ENCODE data around the gene URM1.

URM1 gene

DNA sequence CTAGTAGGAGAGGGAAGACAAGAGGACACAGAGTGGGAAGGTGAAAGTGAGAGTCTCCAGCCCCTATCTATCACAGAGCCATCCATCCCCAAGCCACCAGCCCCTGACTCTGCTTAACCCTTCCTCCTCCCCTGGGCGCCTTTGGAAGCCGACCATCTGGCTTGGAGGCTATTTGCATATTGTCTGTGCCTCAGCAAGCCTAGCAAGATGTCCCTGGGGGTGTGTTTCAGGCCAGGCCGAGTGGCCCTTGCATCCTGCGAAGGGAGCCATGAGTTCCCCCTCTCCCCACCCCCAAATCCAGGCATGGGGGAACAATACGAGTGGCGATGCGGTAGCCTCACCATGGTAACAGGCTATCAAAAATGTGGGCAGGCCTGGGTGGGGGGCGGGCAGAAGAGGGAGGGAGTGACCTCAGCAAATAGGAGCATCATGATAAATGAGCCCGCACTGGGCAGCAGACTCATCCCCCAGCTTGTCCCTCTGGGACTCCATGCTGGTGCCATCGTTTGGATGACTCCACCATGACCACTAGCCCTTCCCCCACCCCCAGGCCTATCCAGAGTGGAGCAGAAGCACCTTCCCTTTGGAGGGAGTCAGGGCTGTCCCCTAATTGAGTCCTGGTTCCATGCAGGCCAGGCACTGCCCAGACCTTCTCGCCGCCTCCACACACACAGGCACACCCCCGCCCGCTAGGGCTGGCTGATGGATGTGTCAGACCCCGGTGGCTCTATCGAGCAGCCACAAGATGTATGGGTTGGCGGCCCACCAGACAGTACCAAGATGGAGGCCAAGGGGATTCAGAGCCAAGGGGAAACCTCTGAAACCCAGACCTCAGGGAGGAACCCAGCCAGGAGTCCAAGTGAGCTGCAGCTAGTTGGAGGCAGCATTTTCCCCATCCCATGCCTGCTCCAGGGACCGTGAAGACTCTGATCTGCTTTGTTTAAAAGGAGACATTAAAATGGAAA lies 14.6 kb downstream of the URM1 start:
- TF ChIP-seq, protein P1, sequence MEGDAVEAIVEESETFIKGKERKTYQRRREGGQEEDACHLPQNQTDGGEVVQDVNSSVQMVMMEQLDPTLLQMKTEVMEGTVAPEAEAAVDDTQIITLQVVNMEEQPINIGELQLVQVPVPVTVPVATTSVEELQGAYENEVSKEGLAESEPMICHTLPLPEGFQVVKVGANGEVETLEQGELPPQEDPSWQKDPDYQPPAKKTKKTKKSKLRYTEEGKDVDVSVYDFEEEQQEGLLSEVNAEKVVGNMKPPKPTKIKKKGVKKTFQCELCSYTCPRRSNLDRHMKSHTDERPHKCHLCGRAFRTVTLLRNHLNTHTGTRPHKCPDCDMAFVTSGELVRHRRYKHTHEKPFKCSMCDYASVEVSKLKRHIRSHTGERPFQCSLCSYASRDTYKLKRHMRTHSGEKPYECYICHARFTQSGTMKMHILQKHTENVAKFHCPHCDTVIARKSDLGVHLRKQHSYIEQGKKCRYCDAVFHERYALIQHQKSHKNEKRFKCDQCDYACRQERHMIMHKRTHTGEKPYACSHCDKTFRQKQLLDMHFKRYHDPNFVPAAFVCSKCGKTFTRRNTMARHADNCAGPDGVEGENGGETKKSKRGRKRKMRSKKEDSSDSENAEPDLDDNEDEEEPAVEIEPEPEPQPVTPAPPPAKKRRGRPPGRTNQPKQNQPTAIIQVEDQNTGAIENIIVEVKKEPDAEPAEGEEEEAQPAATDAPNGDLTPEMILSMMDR (IDR thresholded peaks at IDR 0.05; ENCODE audit: borderline replicate concordance, insufficient read depth, low read depth, low read length), result no peak
- no peak overlapping the region for H3K4me3 ChIP-seq (ENCODE audit: low read depth, low read length)

- no peak overlapping the region for H3K4me3 ChIP-seq (ENCODE audit: low read depth, low read length)
- TF ChIP-seq, protein P1 (IDR thresholded peaks at IDR 0.05; ENCODE audit: borderline replicate concordance, insufficient read depth, low read depth, low read length), result no peak
These were observed 17.0 kb downstream of the URM1 start for GRCh38 chr9:128388150-128388549.

- TF ChIP-seq, protein P1 (IDR thresholded peaks at IDR 0.05; ENCODE audit: borderline replicate concordance, insufficient read depth, low read depth, low read length), result no peak
- H3K4me3 ChIP-seq (ENCODE audit: low read depth, low read length), result no peak overlapping the region
These were observed 18.4 kb downstream of the URM1 start for GRCh38 chr9:128389395-128390149.

- TF ChIP-seq, protein P1 (IDR thresholded peaks at IDR 0.05; ENCODE audit: borderline replicate concordance, insufficient read depth, low read depth, low read length), result no peak
- H3K4me3 ChIP-seq (ENCODE audit: low read depth, low read length), result no peak overlapping the region
These were observed 19.1 kb downstream of the URM1 start for GRCh38 chr9:128390150-128390812.

DNA sequence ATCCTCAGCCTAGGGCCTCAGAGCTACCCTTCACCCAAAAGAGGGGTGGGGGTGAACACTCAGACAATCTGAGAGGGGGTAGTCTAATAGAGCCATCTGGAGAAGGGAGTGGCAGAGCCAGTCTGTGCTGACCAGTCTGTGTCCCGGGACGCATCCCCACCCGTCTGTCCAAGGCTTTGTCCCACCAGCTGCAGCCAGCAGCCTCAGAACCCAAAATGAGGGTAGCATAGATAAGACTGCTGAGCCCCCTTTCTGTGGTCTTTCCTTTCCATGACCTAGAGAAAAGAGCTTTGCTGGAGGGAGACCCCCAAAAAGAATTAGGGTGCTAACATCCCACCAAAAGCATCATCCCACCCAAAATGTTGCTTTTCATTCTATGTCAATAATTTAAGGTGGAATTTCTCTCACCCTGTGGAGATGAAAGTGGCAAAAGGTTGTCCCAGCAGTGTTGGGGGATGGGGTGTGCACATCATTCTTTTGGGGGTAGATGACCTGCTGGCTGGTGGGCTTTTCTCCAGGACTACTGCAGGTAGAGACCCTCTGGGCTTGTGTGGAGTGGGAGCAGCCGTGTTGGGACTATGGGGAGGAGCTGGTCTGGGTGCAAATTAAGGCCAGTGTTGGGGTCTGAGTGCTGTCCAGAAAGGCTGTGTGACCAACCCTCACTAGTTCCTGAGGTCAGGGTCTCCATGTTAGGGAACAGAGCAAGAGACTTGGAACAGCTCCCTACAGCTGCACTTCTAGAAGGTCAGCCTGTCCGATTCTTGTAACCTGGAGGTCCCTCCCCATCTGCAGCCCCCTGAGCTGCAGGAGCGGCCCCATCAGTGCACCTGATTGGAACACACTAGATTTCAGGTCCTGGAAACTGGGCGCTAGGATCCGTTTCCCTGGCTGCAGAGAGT lies 19.9 kb downstream of the URM1 start:
- TF ChIP-seq, protein P1 (IDR thresholded peaks at IDR 0.05; ENCODE audit: borderline replicate concordance, insufficient read depth, low read depth, low read length), result no peak
- H3K4me3 ChIP-seq (ENCODE audit: low read depth, low read length), result no peak overlapping the region

DNA sequence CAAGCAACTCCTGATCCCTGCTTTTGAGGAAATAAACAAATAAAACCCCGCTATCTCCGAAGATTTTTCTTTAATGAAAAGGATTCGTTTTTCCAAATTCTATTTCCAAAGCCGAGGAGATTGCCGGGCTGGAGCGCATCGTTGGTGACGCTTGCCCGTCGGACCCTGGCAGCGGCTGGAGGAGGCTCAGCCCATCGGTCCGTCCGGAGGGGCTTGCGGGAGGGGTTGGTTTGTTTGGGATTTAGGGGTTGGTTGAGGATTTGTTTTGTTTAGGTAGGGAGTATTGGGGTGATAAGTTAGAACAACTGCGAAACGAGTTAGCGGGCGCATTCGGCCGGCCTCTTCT lies 20.8 kb downstream of the URM1 start:
- TF ChIP-seq, protein P1 (IDR thresholded peaks at IDR 0.05; ENCODE audit: borderline replicate concordance, insufficient read depth, low read depth, low read length), result no peak
- no peak overlapping the region for H3K4me3 ChIP-seq (ENCODE audit: low read depth, low read length)

Data from GM12875 (cell line).